Epithelial cell of proximal tubule (primary cell): ENCODE measurements around the gene DNAH1. TPM values are rescaled to one million over a fixed set of nuclear protein-coding genes. Genes with fewer than 3 reads are reported as not detected.

Experiments used
- DNase-seq: peaks from one replicate; pipeline ENCODE4 v3.0.0-alpha.2; 2011; ENCODE audit warnings: low read depth
- H3K4me3 ChIP-seq: 2 replicates; pipeline ENCODE4 v1.5.1; 2011; ENCODE audit warnings: low read depth, mild to moderate bottlenecking, low read length
- CTCF ChIP-seq: conservative IDR thresholded peaks from 2 replicates; pipeline ENCODE4 v1.5.1; 2012; ENCODE audit warnings: low read depth, mild to moderate bottlenecking, low read length
- total RNA-seq: library from RNA; depleted of rRNA; stranded (reverse); fragments of >200 nt; gene quantifications from 2 replicates; pipeline ENCODE4 v1.2.3, GENCODE V29; 2015

DNAH1 gene
- total RNA-seq, 1 donor from 2014 or later = 0.29 TPM

- no peak overlapping the region for H3K4me3 ChIP-seq
- peak; percentile 35 for DNase-seq
- TF ChIP-seq CTCF = peak; percentile 68
These were observed 23.5 kb downstream of the DNAH1 start for GRCh38 chr3:52339612-52340011.

DNA sequence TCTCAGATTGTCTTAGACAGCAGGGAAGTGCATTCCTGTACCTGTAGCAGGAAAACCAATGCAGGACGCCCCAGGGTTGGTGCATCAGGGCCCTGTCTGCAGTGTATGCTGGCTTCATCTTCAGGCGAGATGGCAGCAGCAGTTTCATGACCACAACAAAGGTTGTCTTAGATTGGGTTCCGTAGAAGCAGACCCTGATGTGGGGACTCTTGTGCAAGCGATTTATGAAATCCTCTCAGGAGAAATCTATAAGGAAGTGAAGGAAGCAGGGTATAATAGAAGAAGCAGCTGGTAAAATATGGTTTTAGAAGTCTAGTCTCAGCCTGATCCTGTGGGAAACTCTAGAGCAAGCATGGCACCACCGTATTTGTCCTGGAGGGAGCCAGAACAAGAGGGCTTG is 25.0 kb downstream of the DNAH1 start:
- no peak for TF ChIP-seq CTCF
- DNase-seq = no peak
- no peak overlapping the region for H3K4me3 ChIP-seq

GRCh38 chr3:52343946-52344600 is 28.0 kb downstream of the DNAH1 start:
- no peak for TF ChIP-seq CTCF
- no peak for DNase-seq
- no peak overlapping the region for H3K4me3 ChIP-seq

DNA sequence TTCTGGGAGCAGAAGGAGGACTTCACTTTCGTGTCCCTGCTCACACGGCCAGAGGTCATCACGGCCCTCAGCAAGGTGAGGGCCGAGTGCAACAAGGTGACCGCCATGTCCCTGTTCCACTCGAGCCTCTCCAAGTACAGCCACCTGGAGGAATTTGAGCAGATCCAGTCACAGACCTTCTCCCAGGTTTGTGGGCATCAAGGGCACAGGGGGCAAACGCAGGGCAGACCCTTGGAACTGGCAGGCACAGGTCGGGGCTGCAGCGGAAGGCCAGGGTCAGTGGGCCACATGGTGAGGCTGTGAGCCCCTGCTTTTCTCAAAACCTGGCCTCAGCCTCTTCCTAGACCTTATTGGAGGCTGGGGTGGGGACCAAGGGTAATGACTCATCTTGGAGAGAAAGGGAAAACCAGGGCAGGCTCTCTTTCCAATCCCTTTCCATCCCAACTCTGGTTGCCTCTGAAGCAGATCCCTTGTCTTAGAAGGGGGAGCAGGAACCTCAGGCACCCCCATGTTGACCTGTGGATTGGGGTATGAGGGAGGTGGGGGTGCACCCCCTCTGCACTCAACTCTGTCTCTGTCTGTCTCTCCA is 29.5 kb downstream of the DNAH1 start:
- TF ChIP-seq CTCF = no peak
- no peak for DNase-seq
- no peak overlapping the region for H3K4me3 ChIP-seq

DNA sequence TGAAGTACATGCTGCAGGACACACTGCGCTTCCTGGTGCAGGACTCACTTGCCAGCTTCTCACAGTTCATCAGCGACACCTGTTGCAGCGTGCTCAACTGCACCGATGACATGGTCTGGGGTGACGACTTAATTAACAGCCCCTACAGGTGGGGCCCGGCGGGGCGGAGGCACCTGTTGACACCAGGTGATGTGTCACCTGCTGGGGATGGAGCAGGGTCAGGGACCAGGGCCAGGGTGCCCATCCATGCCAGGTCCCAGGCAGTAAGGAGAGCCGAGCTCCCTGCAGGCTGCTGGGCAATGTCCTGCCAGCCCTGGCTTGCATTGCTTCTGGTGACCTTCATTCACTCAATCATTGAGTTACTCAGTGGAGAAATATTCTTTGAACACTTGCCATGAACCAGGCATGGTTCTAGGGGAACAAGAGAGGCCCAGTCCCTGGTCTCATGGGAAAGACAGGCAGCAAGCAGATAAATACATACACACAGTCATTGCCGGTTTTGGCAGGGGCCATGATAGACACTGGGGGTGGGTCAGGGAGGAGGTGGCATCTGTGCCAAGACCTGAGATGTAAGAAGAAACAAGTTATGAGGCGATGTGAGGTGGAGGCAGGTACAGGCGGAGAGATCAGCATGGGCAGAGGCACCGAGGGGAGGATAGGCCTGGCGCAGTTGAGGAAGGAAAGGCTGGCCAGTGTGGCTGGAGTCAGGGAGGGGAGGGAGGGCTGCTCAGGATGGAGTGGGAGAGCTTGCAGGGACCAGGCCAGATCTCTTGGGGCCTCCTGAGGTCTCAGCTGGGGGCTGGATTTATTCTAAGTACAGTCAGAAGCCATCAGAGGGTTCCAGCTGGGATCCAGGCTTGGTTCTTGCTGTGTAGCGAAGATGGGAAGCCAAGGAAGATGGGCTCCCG is 30.8 kb downstream of the DNAH1 start:
- no peak overlapping the region for H3K4me3 ChIP-seq
- DNase-seq = no peak
- no peak for TF ChIP-seq CTCF

DNA sequence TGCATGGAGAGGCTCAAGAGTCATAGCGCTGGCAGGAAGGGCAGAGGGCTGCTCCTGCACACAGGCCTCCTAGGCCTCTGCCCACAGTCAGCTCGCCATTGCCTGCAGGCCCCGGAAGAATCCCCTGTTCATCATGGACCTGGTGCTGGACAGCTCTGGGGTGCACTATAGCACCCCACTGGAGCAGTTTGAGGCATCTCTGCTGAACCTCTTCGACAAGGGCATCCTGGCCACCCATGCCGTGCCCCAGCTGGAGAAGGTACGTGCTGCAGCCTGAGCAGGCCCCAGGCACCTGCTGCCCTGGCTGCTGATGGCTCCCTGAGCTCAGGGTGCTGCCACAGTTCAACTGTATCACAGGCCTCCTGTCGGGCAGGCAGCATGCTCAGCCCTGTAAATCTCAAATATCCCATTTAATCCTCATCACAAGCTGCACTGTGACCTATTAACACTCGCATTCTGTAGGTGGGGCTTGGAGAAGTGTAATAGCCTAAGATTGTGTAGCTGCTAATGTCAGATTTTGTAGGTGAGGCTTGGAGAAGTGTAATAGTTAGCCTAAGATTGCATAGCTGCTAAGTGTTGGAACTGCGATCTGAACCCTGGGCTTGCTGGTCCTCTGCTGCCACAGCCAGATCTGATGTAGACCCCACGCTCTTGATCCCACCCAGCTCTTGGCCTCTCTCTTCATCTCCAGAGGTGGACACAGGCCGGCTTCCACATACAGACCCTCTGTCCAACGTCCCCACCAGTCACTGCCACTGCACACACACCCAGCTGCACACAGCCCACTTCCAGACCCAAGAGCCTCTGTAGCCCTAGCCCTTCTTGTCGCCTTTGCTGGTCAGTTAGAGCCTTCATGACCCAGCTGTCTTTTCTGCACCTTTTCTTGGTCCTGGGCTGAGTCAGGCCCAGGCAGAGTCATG is 31.9 kb downstream of the DNAH1 start:
- no peak for DNase-seq
- TF ChIP-seq CTCF = no peak
- no peak overlapping the region for H3K4me3 ChIP-seq
